GM12878 (cell line): Measurements from ENCODE around the gene SSR1. TPM values are rescaled to one million over a fixed set of nuclear protein-coding genes. Genes with fewer than 3 reads are reported as not detected.
A peak's percentile ranks its signal among the peaks of the same experiment; 100 is the strongest.

ENCODE experiments used
- ATAC-seq: fragments of 200-7000 bp; cut with Tn5 transposase; 3 replicates; pipeline ENCODE4 v1.9.1; 2020; ENCODE audit warnings: mild to moderate bottlenecking, moderate library complexity
- BruUV-seq: library from RNA; stranded (reverse); fragments of 400-500 nt; replicated peaks from 2 replicates; lab custom pipeline; 2021; lab: Mats Ljungman, UMichigan
- CTCF ChIA-PET: fragments of 300-600 bp; sonication (Branson Sonifier 250); formaldehyde crosslinking; extraction: SDS; loops from one replicate; lab custom pipeline; 2021; ENCODE audit warnings: inconsistent platforms; lab: Yijun Ruan, JAX
- POLR2A ChIA-PET: fragments of 350-600 bp; formaldehyde crosslinking; extraction: SDS; loops from one replicate; lab custom pipeline; 2021; ENCODE audit warnings: inconsistent platforms; lab: Charles Lee
- RAD21 ChIA-PET: fragments of 300-600 bp; sonication (Branson Sonifier 250); formaldehyde crosslinking; loops from one replicate; lab custom pipeline; 2023; ENCODE audit warnings: antibody characterized with exemption; ENCODE audit not compliant: unreplicated experiment; lab: Charles Lee
- SMC1A ChIA-PET: fragments of 300-600 bp; sonication (Branson Sonifier 250); formaldehyde crosslinking; loops from one replicate; lab custom pipeline; 2023; ENCODE audit not compliant: unreplicated experiment, uncharacterized antibody; lab: Charles Lee
- DNase-seq: peaks from one replicate; pipeline ENCODE4 v3.0.0-alpha.2; 2011; ENCODE audit warnings: low read depth, low spot score
- FAIRE-seq: peaks from 3 replicates; lab custom pipeline; 2011; peaks lifted over from hg19 to GRCh38; lab: Jason Lieb, UNC
- H2AFZ ChIP-seq: 2 replicates; pipeline ENCODE4 v1.6.0; 2011; ENCODE audit warnings: low read depth, low read length, control low read depth; ENCODE audit not compliant: control insufficient read depth
- H3K27ac ChIP-seq: 2 replicates; pipeline ENCODE4 v1.5.1; 2011; ENCODE audit warnings: control low read depth; ENCODE audit not compliant: control insufficient read depth, insufficient read depth
- H3K27me3 ChIP-seq, 2 experiments: replicated peaks in 1 of 2; 2 replicates each; pipeline versions ENCODE4 v1.6.0 to v1.6.1; 2011; ENCODE audit warnings: low read length in 1 of 2; ENCODE audit not compliant: control insufficient read depth in 2 of 2, insufficient read depth in 2 of 2
- H3K36me3 ChIP-seq, 2 experiments: 2 replicates each; pipeline ENCODE4 v1.5.1; 2011; ENCODE audit warnings: low read length in 1 of 2; ENCODE audit not compliant: control insufficient read depth in 2 of 2, insufficient read depth in 2 of 2
- H3K4me1 ChIP-seq: 2 replicates; pipeline ENCODE4 v1.6.1; 2011; ENCODE audit warnings: mild to moderate bottlenecking, low read length, moderate library complexity, mixed read lengths; ENCODE audit not compliant: control insufficient read depth, insufficient read depth
- H3K4me2 ChIP-seq: 2 replicates; pipeline ENCODE4 v1.6.0; 2011; ENCODE audit warnings: control low read depth; ENCODE audit not compliant: control insufficient read depth, insufficient read depth
- H3K4me3 ChIP-seq: fragments of 200-600 bp; sonication (generic); 2 replicates; pipeline ENCODE4 v1.5.1; 2016
- H3K79me2 ChIP-seq: 2 replicates; pipeline ENCODE4 v1.6.0; 2011; ENCODE audit warnings: low read length; ENCODE audit not compliant: control insufficient read depth, insufficient read depth
- H3K9ac ChIP-seq: 2 replicates; pipeline ENCODE4 v1.8.0; 2011; ENCODE audit warnings: low read length, control low read depth, mixed read lengths; ENCODE audit not compliant: control insufficient read depth, insufficient read depth
- H3K9me3 ChIP-seq: replicated peaks from 3 replicates; pipeline ENCODE4 v1.5.1; 2011; ENCODE audit warnings: mild to moderate bottlenecking, low read length; ENCODE audit not compliant: control insufficient read depth, insufficient read depth
- H4K20me1 ChIP-seq: 2 replicates; pipeline ENCODE4 v1.6.0; 2011; ENCODE audit not compliant: control insufficient read depth, insufficient read depth
- BCL3 ChIP-seq: IDR thresholded peaks from 2 replicates; pipeline ENCODE4 v1.6.1; 2011; ENCODE audit warnings: borderline replicate concordance, low read depth, mild to moderate bottlenecking, moderate library complexity, low read length; ENCODE audit not compliant: insufficient read depth, poor library complexity, severe bottlenecking
- CREB1 ChIP-seq: IDR thresholded peaks from 2 replicates; pipeline ENCODE4 v1.6.1; 2012; ENCODE audit warnings: low read depth, mild to moderate bottlenecking, inconsistent platforms
- EZH2 ChIP-seq: IDR thresholded peaks from 2 replicates; pipeline ENCODE4 v1.6.1; 2012; ENCODE audit warnings: low read depth, mild to moderate bottlenecking, control low read depth, inconsistent platforms, low read length, borderline replicate concordance; ENCODE audit not compliant: control insufficient read depth
- FOXK2 ChIP-seq: fragments of 450-650 bp; IDR thresholded peaks from 2 replicates; pipeline ENCODE4 v1.6.1; 2017; ENCODE audit warnings: mild to moderate bottlenecking, moderate library complexity
- HDAC6 ChIP-seq: fragments of 200-600 bp; sonication (generic); IDR thresholded peaks from one replicate; pipeline ENCODE4 v1.8.0; 2017; ENCODE audit warnings: antibody characterized with exemption; ENCODE audit not compliant: unreplicated experiment
- IRF3 ChIP-seq: fragments of 450-650 bp; IDR thresholded peaks from 2 replicates; pipeline ENCODE4 v1.6.1; 2014; ENCODE audit warnings: mild to moderate bottlenecking
- JUNB ChIP-seq: IDR thresholded peaks from 2 replicates; pipeline ENCODE4 v1.6.1; 2016; ENCODE audit warnings: antibody characterized with exemption, mild to moderate bottlenecking
- NBN ChIP-seq: fragments of 450-650 bp; IDR thresholded peaks from 2 replicates; pipeline ENCODE4 v1.6.1; 2016
- NFIC ChIP-seq: IDR thresholded peaks from 2 replicates; pipeline ENCODE4 v1.6.1; 2012; ENCODE audit warnings: low read depth, mild to moderate bottlenecking, inconsistent platforms, low read length, moderate library complexity
- PRDM15 ChIP-seq: fragments of 450-650 bp; formaldehyde crosslinking; IDR thresholded peaks from 2 replicates; pipeline ENCODE4 v1.4.0; 2020; ENCODE audit warnings: mild to moderate bottlenecking, moderate library complexity
- RB1 ChIP-seq: fragments of 450-650 bp; formaldehyde crosslinking; IDR thresholded peaks from 2 replicates; pipeline ENCODE4 v1.6.1; 2017; ENCODE audit warnings: mild to moderate bottlenecking, borderline replicate concordance
- SKIL ChIP-seq: fragments of 450-650 bp; IDR thresholded peaks from 2 replicates; pipeline ENCODE4 v1.6.1; 2017; ENCODE audit warnings: mild to moderate bottlenecking, low read depth, inconsistent platforms; ENCODE audit not compliant: poor library complexity, severe bottlenecking
- TAF1 ChIP-seq: IDR thresholded peaks from 2 replicates; pipeline ENCODE4 v1.6.1; 2011; ENCODE audit warnings: mild to moderate bottlenecking, low read depth, low read length, borderline replicate concordance
- ZNF207 ChIP-seq: fragments of 450-650 bp; IDR thresholded peaks from 2 replicates; pipeline ENCODE4 v1.6.1; 2014; ENCODE audit warnings: antibody characterized with exemption, mild to moderate bottlenecking, borderline replicate concordance
- ZNF217 ChIP-seq: fragments of 450-650 bp; IDR thresholded peaks from 2 replicates; pipeline ENCODE4 v1.6.1; 2017; ENCODE audit warnings: antibody characterized with exemption, mild to moderate bottlenecking
- ZZZ3 ChIP-seq: IDR thresholded peaks from 2 replicates; pipeline ENCODE4 v1.6.1; 2011; ENCODE audit warnings: low read depth; ENCODE audit not compliant: control insufficient read depth, insufficient read length
- WGBS: methylation state at CpG from one replicate; pipeline ENCODE4 v1.1.6; 2016; ENCODE audit warnings: low lambda C conversion rate; ENCODE audit not compliant: insufficient replicate concordance, insufficient coverage; ENCODE audit errors: missing lambda C conversion rate; 5-methylcytosine and 5-hydroxymethylcytosine counted together
- in situ Hi-C: fragments of 300-500 bp; cut with MboI; formaldehyde crosslinking; loops from 9 replicates; pipeline ENCODE4 v1.14.3; 2018; ENCODE audit warnings: mixed read lengths
- intact Hi-C: fragments of 100-400 bp; cut with micrococcal nuclease; formaldehyde crosslinking; loops from one replicate; pipeline ENCODE4 v1.14.2; 2022; ENCODE audit not compliant: unreplicated experiment
- polyA plus RNA-seq, 11 experiments: library from polyadenylated mRNA; depleted of rRNA in 4 of 11; unstranded in 6 of 11; stranded (reverse) in 5 of 11; fragments of >200 nt; fragmentation: Nextera tagmentation in 4 of 11; fragmentation: Illumina TruSeq in 1 of 11; extraction: Ambion mirVana in 4 of 11; extraction: Trizol in 1 of 11; gene quantifications; 1 replicate in 1 of 11; 2 replicates in 10 of 11; pipeline versions ENCODE4 v1.2.1 to v1.2.3, GENCODE V29; 2011 to 2016; ENCODE audit warnings: inconsistent platforms in 2 of 11, missing spikeins in 2 of 11, low read depth in 1 of 11
- total RNA-seq, 4 experiments: library from RNA; depleted of rRNA in 3 of 4; stranded (reverse); fragments of >200 nt in 3 of 4; fragmentation: Illumina TruSeq in 1 of 4; extraction: Trizol in 1 of 4; gene quantifications; 2 replicates each; pipeline versions ENCODE4 v1.2.1 to v1.2.3, GENCODE V29; 2013 to 2021

Gene SSR1
- total and polyA plus RNA-seq, 10 of the 15 experiments (the other 5 are each of a cell fraction or from before 2014, with no cell fraction given): 42.0 to 209 (median 128) TPM

- no peak for ATAC-seq
- ChIA-PET POLR2A (no interaction called here), SMC1A (no interaction called here), RAD21 (no interaction called here), CTCF (no interaction called here)
- Histone ChIP-seq H3K4me2 (no peak overlapping the region), H3K79me2 (no peaks in the 10 kb centered on the region; the same call in 1 of the 2 replicates), H3K36me3 (peaks cover 26 to 45% of the 10 kb centered on the region in 2 experiments), H3K9ac (no peak overlapping the region), H3K27me3 (no peaks in the 10 kb centered on the region), H3K27ac (no peak overlapping the region), H3K4me1 (no peaks in the 10 kb centered on the region), H2AFZ (no peak overlapping the region), H3K9me3 (no peaks in the 10 kb centered on the region), H3K4me3 (no peak overlapping the region), H4K20me1 (no peaks in the 10 kb centered on the region)
- intact Hi-C loops: no loop called here
- no peak for FAIRE-seq
- DNase-seq: no peak
- TSS peak; percentile 14 for BruUV-seq
- in situ Hi-C loops: no loop called here
- 98% methylated on average over 5 of the region's 5 CpGs for WGBS
- TF ChIP-seq FOXK2: no peak
- no peak for TF ChIP-seq ZNF207
- TF ChIP-seq CREB1: no peak
- no peak for TF ChIP-seq PRDM15 (CRISPR knock-in tag)
- no peak for TF ChIP-seq ZZZ3
- no peak for TF ChIP-seq JUNB
- no peak for TF ChIP-seq BCL3
- TF ChIP-seq TAF1: no peak
- TF ChIP-seq RB1: no peak
- no peak for TF ChIP-seq NBN
- no peak for TF ChIP-seq SKIL
- TF ChIP-seq NFIC: no peak
- TF ChIP-seq ZNF217: no peak
- TF ChIP-seq EZH2: no peak
- TF ChIP-seq IRF3: no peak
- TF ChIP-seq HDAC6: no peak
Observed at GRCh38 chr6:7222197-7222596, 90.8 kb downstream of the SSR1 start.
